GM19035 (cell line): ENCODE measurements around the gene USP36.

Experiments used
- ATAC-seq: cut with Tn5 transposase; IDR thresholded peaks from one replicate; pipeline ENCODE4 v1.9.1; 2021; ENCODE audit not compliant: unreplicated experiment

Gene USP36

GRCh38 chr17:78818152-78818846 is 22.3 kb downstream of the USP36 start:
- no peak for ATAC-seq

GRCh38 chr17:78817123-78817522 is 23.5 kb downstream of the USP36 start:
- ATAC-seq, result no peak

GRCh38 chr17:78815696-78816095 is 24.9 kb downstream of the USP36 start:
- no peak for ATAC-seq

- no peak for ATAC-seq
Observed at GRCh38 chr17:78812855-78813254, 27.8 kb downstream of the USP36 start.

GRCh38 chr17:78808163-78808562 is 32.5 kb downstream of the USP36 start:
- ATAC-seq, result no peak

GRCh38 chr17:78806451-78806850 is 34.2 kb downstream of the USP36 start:
- ATAC-seq, result no peak

GRCh38 chr17:78805301-78805700 is 35.3 kb downstream of the USP36 start:
- ATAC-seq, result no peak

GRCh38 chr17:78804777-78805176 is 35.8 kb downstream of the USP36 start:
- ATAC-seq, result no peak

- ATAC-seq, result no peak
Observed at GRCh38 chr17:78803186-78803845, 37.3 kb downstream of the USP36 start.

GRCh38 chr17:78802459-78802858 is 38.2 kb downstream of the USP36 start:
- ATAC-seq, result no peak

- no peak for ATAC-seq
Observed at GRCh38 chr17:78802008-78802407, 38.6 kb downstream of the USP36 start.

- no peak for ATAC-seq
Observed at GRCh38 chr17:78800132-78800931, 40.3 kb downstream of the USP36 start.

- ATAC-seq, result no peak
Observed at GRCh38 chr17:78798695-78799559, 41.7 kb downstream of the USP36 start.

- ATAC-seq, result no peak
Observed at GRCh38 chr17:78797691-78798585, 42.7 kb downstream of the USP36 start.

GRCh38 chr17:78797213-78797612 is 43.4 kb downstream of the USP36 start:
- no peak for ATAC-seq

- no peak for ATAC-seq
Observed at GRCh38 chr17:78796517-78796900, 44.1 kb downstream of the USP36 start.

- ATAC-seq, result no peak
Observed at GRCh38 chr17:78795861-78796516, 44.6 kb downstream of the USP36 start.

GRCh38 chr17:78794864-78795640 is 45.6 kb downstream of the USP36 start:
- ATAC-seq, result no peak

GRCh38 chr17:78794399-78794798 is 46.2 kb downstream of the USP36 start:
- no peak for ATAC-seq
